AG08395 (cell line): Measurements from ENCODE around the gene NNAT.

Source experiments
- DNase-seq: peaks from one replicate; pipeline ENCODE4 v3.0.0; 2012; ENCODE audit warnings: mixed read lengths, low spot score

NNAT gene

GRCh38 chr20:37566590-37567330, 45.7 kb downstream of the NNAT start:
- DNase-seq = no peak

GRCh38 chr20:37567331-37567665, 46.2 kb downstream of the NNAT start:
- no peak for DNase-seq

GRCh38 chr20:37567671-37568588, 46.9 kb downstream of the NNAT start:
- no peak for DNase-seq

DNA sequence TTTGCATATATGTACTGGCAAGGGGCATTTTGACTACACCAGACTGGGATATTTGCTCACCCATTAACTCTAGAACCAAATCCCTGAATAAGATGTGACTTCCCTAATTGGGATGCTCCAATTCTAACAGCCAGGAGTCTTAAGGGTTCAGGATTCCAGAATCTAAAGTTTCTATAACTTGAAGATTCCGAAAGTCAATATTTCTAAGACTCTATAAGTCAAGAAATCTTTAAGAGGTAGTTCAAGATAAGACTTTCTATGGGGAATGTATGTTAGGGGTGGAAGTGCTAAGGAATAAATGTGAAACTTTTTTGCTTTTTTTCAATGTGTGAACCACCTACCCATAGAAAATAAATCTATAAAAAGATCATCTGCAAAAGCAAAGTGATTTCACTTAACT, 49.4 kb downstream of the NNAT start:
- DNase-seq = no peak

GRCh38 chr20:37571033-37571432, 50.0 kb downstream of the NNAT start:
- DNase-seq = no peak
